ENCODE measurements around the gene NFIA. TPM values are rescaled to one million over a fixed set of nuclear protein-coding genes. Genes with fewer than 3 reads are reported as not detected.

Gene NFIA
- total RNA-seq, 1 experiment from 2014 or later = 20.9 TPM

GRCh38 chr1:61117283-61117682 lies 34.9 kb downstream of the NFIA start:
- Histone ChIP-seq H3K4me1 (ENCODE audit: control insufficient read depth, insufficient read depth, low read length) (peaks cover 6% of the 10 kb centered on the region), H3K27me3 (ENCODE audit: control insufficient read depth, insufficient read depth, low read length) (no peaks in the 10 kb centered on the region), H3K27ac (ENCODE audit: low read length) (no peak overlapping the region), H3K9me3 (ENCODE audit: control insufficient read depth, insufficient read depth, low read depth, low read length) (no peaks in the 10 kb centered on the region), H3K4me3 (ENCODE audit: low read depth in 2 of 2, low read length in 2 of 2) (no peak overlapping the region), H3K36me3 (ENCODE audit: control insufficient read depth, insufficient read depth, low read length) (no peaks in the 10 kb centered on the region)
- in situ Hi-C loops (cut with HindIII; ENCODE audit: low pct_unique_long_range_greater_than_20kb, low sequenced_read_pairs) = no loop called here
- TF ChIP-seq TCF7L2 (IDR thresholded peaks at IDR 0.05; ENCODE audit: low read depth, low read length) = no peak
- TF ChIP-seq SIN3A (IDR thresholded peaks at IDR 0.05; ENCODE audit: borderline replicate concordance, insufficient read depth, low read depth, low read length) = no peak
- TF ChIP-seq CTCF (IDR thresholded peaks at IDR 0.05) = no peak
- no peak for TF ChIP-seq REST (IDR thresholded peaks at IDR 0.05; ENCODE audit: insufficient read depth in 1 of 2, low read depth in 2 of 2, low read length in 1 of 2)
- TF ChIP-seq POLR2AphosphoS5 (IDR thresholded peaks at IDR 0.05; ENCODE audit: low read depth, low read length) = no peak
- intact Hi-C loops (cut with micrococcal nuclease; ENCODE audit: unreplicated experiment) = no loop called here
- BruUV-seq (replicated peaks) = no TSS peak
- ChIA-PET POLR2A (no interaction called here), CTCF (no interaction called here)
- no peak for DNase-seq (ENCODE audit: low read depth, low spot score)
- no peak for ATAC-seq

- ChIA-PET CTCF (interaction anchor here (0.5 kb wide), 2 partner anchors 470 to 573 kb away, joined by 9 to 16 read pairs; no protein-coding TSS in a partner anchor), POLR2A (no interaction called here)
- ATAC-seq (no peak), DNase-seq (ENCODE audit: low read depth, low spot score) (no peak)
- intact Hi-C loops (cut with micrococcal nuclease; ENCODE audit: unreplicated experiment) (no loop called here), in situ Hi-C loops (cut with HindIII; ENCODE audit: low pct_unique_long_range_greater_than_20kb, low sequenced_read_pairs) (no loop called here)
- no peak overlapping the region for H3K27ac ChIP-seq (ENCODE audit: low read length)
- no peaks in the 10 kb centered on the region for H3K9me3 ChIP-seq (ENCODE audit: control insufficient read depth, insufficient read depth, low read depth, low read length)
- no peak overlapping the region for H3K4me3 ChIP-seq (ENCODE audit: low read depth in 2 of 2, low read length in 2 of 2)
- no peak for TF ChIP-seq TCF7L2 (IDR thresholded peaks at IDR 0.05; ENCODE audit: low read depth, low read length)
- TF ChIP-seq REST (IDR thresholded peaks at IDR 0.05; ENCODE audit: insufficient read depth in 1 of 2, low read depth in 2 of 2, low read length in 1 of 2) = no peak
- no peak for TF ChIP-seq POLR2AphosphoS5 (IDR thresholded peaks at IDR 0.05; ENCODE audit: low read depth, low read length)
- no peak for TF ChIP-seq CTCF (IDR thresholded peaks at IDR 0.05)
- TF ChIP-seq SIN3A (IDR thresholded peaks at IDR 0.05; ENCODE audit: borderline replicate concordance, insufficient read depth, low read depth, low read length) = no peak
- no peaks in the 10 kb centered on the region for H3K27me3 ChIP-seq (ENCODE audit: control insufficient read depth, insufficient read depth, low read length)
- no peaks in the 10 kb centered on the region for H3K36me3 ChIP-seq (ENCODE audit: control insufficient read depth, insufficient read depth, low read length)
- H3K4me1 ChIP-seq (ENCODE audit: control insufficient read depth, insufficient read depth, low read length) = peaks cover 6% of the 10 kb centered on the region
- no TSS peak for BruUV-seq (replicated peaks)
Measured at GRCh38 chr1:61119085-61119484, 36.7 kb downstream of the NFIA start.

Measured in Panc1 (cell line).